Endodermal cell (in vitro differentiated cells): Measurements from ENCODE around the gene BRINP1. TPM values are rescaled to one million over a fixed set of nuclear protein-coding genes. Genes with fewer than 3 reads are reported as not detected.

Experiments
- DNase-seq: peaks from one replicate; pipeline ENCODE4 v3.0.0-alpha.2; 2017
- H3K27ac ChIP-seq: 2 replicates; pipeline ENCODE4 v1.5.1; 2013; ENCODE audit warnings: mild to moderate bottlenecking, low read depth, low read length, moderate library complexity
- H3K27me3 ChIP-seq: 2 replicates; pipeline ENCODE4 v1.6.1; 2013; ENCODE audit warnings: mild to moderate bottlenecking, low read length, moderate library complexity; ENCODE audit not compliant: insufficient read depth, control insufficient read depth, poor library complexity, severe bottlenecking
- H3K36me3 ChIP-seq: 2 replicates; pipeline ENCODE4 v1.7.0; 2013; ENCODE audit warnings: mild to moderate bottlenecking, low read length, moderate library complexity; ENCODE audit not compliant: control insufficient read depth, insufficient read depth
- H3K4me1 ChIP-seq: one replicate; pipeline ENCODE4 v1.7.0; 2013; ENCODE audit warnings: low read length; ENCODE audit not compliant: control insufficient read depth, insufficient read depth
- H3K4me3 ChIP-seq: 2 replicates; pipeline ENCODE4 v1.5.1; 2013; ENCODE audit warnings: mild to moderate bottlenecking, low read length, moderate library complexity
- H3K9ac ChIP-seq: 2 replicates; pipeline ENCODE4 v1.6.1; 2013; ENCODE audit warnings: mild to moderate bottlenecking, low read length, moderate library complexity; ENCODE audit not compliant: poor library complexity, severe bottlenecking; ENCODE audit errors: extremely low read depth
- H3K9me3 ChIP-seq: 2 replicates; pipeline ENCODE4 v1.6.1; 2013; ENCODE audit warnings: mild to moderate bottlenecking, low read length, moderate library complexity; ENCODE audit not compliant: control insufficient read depth
- H3K27ac Mint-ChIP-seq: 2 replicates; pipeline ENCODE4 v1.8.0; 2020; ENCODE audit warnings: mixed read lengths
- H3K27me3 Mint-ChIP-seq: 2 replicates; pipeline ENCODE4 v1.8.0; 2021; ENCODE audit warnings: mild to moderate bottlenecking, mixed read lengths; ENCODE audit not compliant: insufficient read depth
- H3K36me3 Mint-ChIP-seq: 2 replicates; pipeline ENCODE4 v1.8.0; 2020; ENCODE audit warnings: low read depth, mixed read lengths
- H3K4me1 Mint-ChIP-seq: 2 replicates; pipeline ENCODE4 v1.8.0; 2020; ENCODE audit warnings: mixed read lengths
- H3K4me3 Mint-ChIP-seq: 2 replicates; pipeline ENCODE4 v1.8.0; 2020; ENCODE audit warnings: mild to moderate bottlenecking, moderate library complexity, mixed read lengths
- H3K9me3 Mint-ChIP-seq: 2 replicates; pipeline ENCODE4 v1.8.0; 2020; ENCODE audit warnings: mild to moderate bottlenecking, mixed read lengths
- CTCF ChIP-seq: fragments of 200-600 bp; sonication (generic); conservative IDR thresholded peaks from 2 replicates; pipeline ENCODE4 v1.5.0; 2021; ENCODE audit warnings: antibody characterized with exemption, mild to moderate bottlenecking
- WGBS, 2 experiments: methylation state at CpG; one replicate each; pipeline versions ENCODE4 v1.1.5 to v1.1.7; 2013; ENCODE audit warnings: missing lambda C conversion rate in 2 of 2, mixed read lengths in 1 of 2; ENCODE audit not compliant: insufficient coverage in 1 of 2, insufficient read length in 1 of 2; 5-methylcytosine and 5-hydroxymethylcytosine counted together
- total RNA-seq, 2 donors: library from RNA; stranded (reverse); fragmentation: NEBNext Ultra II Directional in 1 of 2; extraction: Animal tissue kit (Norgen Biotek cat#: 25700) in 1 of 2; gene quantifications; 2 replicates in 1 of 2; 3 replicates in 1 of 2; pipeline ENCODE4 v1.2.1, GENCODE V29; 2021

The BRINP1 gene
- total RNA-seq, 2 donors from 2014 or later: 6.3 to 9.6 TPM

GRCh38 chr9:119298076-119298853 is 71.0 kb downstream of the BRINP1 start:
- no peak overlapping the region for H3K4me3 ChIP-seq
- H3K9me3 ChIP-seq: no peaks in the 10 kb centered on the region
- H3K4me1 ChIP-seq: no peaks in the 10 kb centered on the region
- TF ChIP-seq CTCF: no peak
- Mint-ChIP-seq H3K27me3 (no peaks in the 10 kb centered on the region), H3K27ac (peak overlapping the region; percentile 64), H3K36me3 (peaks cover 3% of the 10 kb centered on the region), H3K9me3 (no peaks in the 10 kb centered on the region), H3K4me1 (peaks cover 21% of the 10 kb centered on the region), H3K4me3 (peak overlapping the region; percentile 9)
- no peaks in the 10 kb centered on the region for H3K27me3 ChIP-seq
- WGBS, 2 experiments: 58 to 64% methylated on average over 2 to 3 of the region's 3 CpGs
- H3K36me3 ChIP-seq: no peaks in the 10 kb centered on the region
- no peak overlapping the region for H3K9ac ChIP-seq
- peak; percentile 76 for DNase-seq
- H3K27ac ChIP-seq: no peak overlapping the region

GRCh38 chr9:119291554-119291953 is 77.7 kb downstream of the BRINP1 start:
- Histone ChIP-seq H3K9me3 (no peaks in the 10 kb centered on the region), H3K4me1 (no peaks in the 10 kb centered on the region)
- H3K36me3 Mint-ChIP-seq: no peaks in the 10 kb centered on the region

GRCh38 chr9:119289740-119290433 is 79.3 kb downstream of the BRINP1 start:
- peak; percentile 93 for TF ChIP-seq CTCF
- no peaks in the 10 kb centered on the region for H3K9me3 Mint-ChIP-seq
- no peak overlapping the region for H3K9ac ChIP-seq
- H3K4me3 Mint-ChIP-seq: no peak overlapping the region
- H3K36me3 ChIP-seq: no peaks in the 10 kb centered on the region
- H3K27ac Mint-ChIP-seq: no peak overlapping the region
- no peaks in the 10 kb centered on the region for H3K36me3 Mint-ChIP-seq
- WGBS, 2 experiments: 86 to 100% methylated on average over 1 to 3 of the region's 3 CpGs
- H3K27me3 ChIP-seq: no peaks in the 10 kb centered on the region
- no peaks in the 10 kb centered on the region for H3K9me3 ChIP-seq
- H3K27me3 Mint-ChIP-seq: peaks cover 2% of the 10 kb centered on the region
- H3K4me1 ChIP-seq: no peaks in the 10 kb centered on the region
- H3K4me1 Mint-ChIP-seq: peaks cover 16% of the 10 kb centered on the region
- peak; percentile 80 for DNase-seq
- no peak overlapping the region for H3K27ac ChIP-seq
- H3K4me3 ChIP-seq: no peak overlapping the region

More at GRCh38 chr9:119291554-119291953, 77.7 kb downstream of the BRINP1 start:
- no peak overlapping the region for H3K9ac ChIP-seq
- H3K4me3 Mint-ChIP-seq: no peak overlapping the region
- H3K27ac Mint-ChIP-seq: no peak overlapping the region
- WGBS, 2 experiments: 47 to 63% methylated on average over 1 of the region's 1 CpG
- H3K27me3 ChIP-seq: no peaks in the 10 kb centered on the region
- no peaks in the 10 kb centered on the region for H3K36me3 ChIP-seq
- no peak for TF ChIP-seq CTCF
- H3K27ac ChIP-seq: no peak overlapping the region
- no peaks in the 10 kb centered on the region for H3K9me3 Mint-ChIP-seq
- no peak overlapping the region for H3K4me3 ChIP-seq
- H3K27me3 Mint-ChIP-seq: no peaks in the 10 kb centered on the region
- H3K4me1 Mint-ChIP-seq: peaks cover 16% of the 10 kb centered on the region
- no peak for DNase-seq
